ENCODE results near the gene TTC14.

DNA sequence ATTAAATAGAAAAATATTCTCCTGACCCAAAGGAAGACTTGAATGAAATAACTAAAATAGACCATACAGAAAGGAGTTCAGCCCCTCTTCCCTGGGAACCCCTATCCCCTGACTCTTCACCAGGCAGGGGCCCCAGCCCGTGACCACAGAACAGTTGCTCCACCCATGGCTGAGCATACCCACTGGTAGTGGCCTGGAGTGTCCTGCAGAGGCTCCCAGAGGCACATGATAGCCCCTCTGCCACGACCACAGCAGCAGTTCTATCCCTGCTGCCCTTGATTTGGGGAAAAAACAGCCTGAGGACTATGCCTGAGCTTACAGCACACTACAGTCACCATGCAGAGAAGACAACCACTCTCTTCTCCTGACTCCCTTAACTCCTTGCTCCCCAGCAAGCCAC is 31.8 kb downstream of the TTC14 start:
- TF ChIP-seq, protein P1, sequence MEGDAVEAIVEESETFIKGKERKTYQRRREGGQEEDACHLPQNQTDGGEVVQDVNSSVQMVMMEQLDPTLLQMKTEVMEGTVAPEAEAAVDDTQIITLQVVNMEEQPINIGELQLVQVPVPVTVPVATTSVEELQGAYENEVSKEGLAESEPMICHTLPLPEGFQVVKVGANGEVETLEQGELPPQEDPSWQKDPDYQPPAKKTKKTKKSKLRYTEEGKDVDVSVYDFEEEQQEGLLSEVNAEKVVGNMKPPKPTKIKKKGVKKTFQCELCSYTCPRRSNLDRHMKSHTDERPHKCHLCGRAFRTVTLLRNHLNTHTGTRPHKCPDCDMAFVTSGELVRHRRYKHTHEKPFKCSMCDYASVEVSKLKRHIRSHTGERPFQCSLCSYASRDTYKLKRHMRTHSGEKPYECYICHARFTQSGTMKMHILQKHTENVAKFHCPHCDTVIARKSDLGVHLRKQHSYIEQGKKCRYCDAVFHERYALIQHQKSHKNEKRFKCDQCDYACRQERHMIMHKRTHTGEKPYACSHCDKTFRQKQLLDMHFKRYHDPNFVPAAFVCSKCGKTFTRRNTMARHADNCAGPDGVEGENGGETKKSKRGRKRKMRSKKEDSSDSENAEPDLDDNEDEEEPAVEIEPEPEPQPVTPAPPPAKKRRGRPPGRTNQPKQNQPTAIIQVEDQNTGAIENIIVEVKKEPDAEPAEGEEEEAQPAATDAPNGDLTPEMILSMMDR (IDR thresholded peaks at IDR 0.05; ENCODE audit: extremely low read depth in 1 of 2, insufficient read depth in 1 of 2, low read depth in 1 of 2, low read length in 2 of 2) = no peak
- no peak for TF ChIP-seq POLR2AphosphoS5 (IDR thresholded peaks at IDR 0.05; ENCODE audit: insufficient read depth, low read depth, low read length)
- no peak for TF ChIP-seq POLR2A (IDR thresholded peaks at IDR 0.05; ENCODE audit: low read depth, low read length)
- TF ChIP-seq, protein P2, sequence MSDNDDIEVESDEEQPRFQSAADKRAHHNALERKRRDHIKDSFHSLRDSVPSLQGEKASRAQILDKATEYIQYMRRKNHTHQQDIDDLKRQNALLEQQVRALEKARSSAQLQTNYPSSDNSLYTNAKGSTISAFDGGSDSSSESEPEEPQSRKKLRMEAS (IDR thresholded peaks at IDR 0.05; ENCODE audit: insufficient read depth, insufficient read length) = no peak
- no peak for TF ChIP-seq JUN (IDR thresholded peaks at IDR 0.05; ENCODE audit: borderline replicate concordance, insufficient read depth, insufficient read length, low read depth)
- no peak for TF ChIP-seq MYC (IDR thresholded peaks at IDR 0.05; ENCODE audit: low read depth, low read length)
- no peak for TF ChIP-seq EZH2 (IDR thresholded peaks at IDR 0.05; ENCODE audit: borderline replicate concordance, low read depth, low read length, severe bottlenecking)
